Activated T-cell treated with anti-CD3 and anti-CD28 coated beads, Interleukin-2, amount 50 U/mL, for 4 hours (primary cell): ENCODE data around the gene APOBEC3H. TPM values are rescaled to one million over a fixed set of nuclear protein-coding genes. Genes with fewer than 3 reads are reported as not detected.

Experiments
- ATAC-seq, 2 donors: fragments of 200-7000 bp; cut with Tn5 transposase; one replicate each; pipeline ENCODE4 v1.10.0; 2021
- DNase-seq: peaks from one replicate; pipeline ENCODE4 v3.0.0-alpha.2; 2020
- H3K27me3 Mint-ChIP-seq: one replicate; pipeline ENCODE4 v1.8.0; 2021; ENCODE audit warnings: low read depth, mixed read lengths
- H3K36me3 Mint-ChIP-seq: one replicate; pipeline ENCODE4 v1.8.0; 2022; ENCODE audit warnings: mixed read lengths; ENCODE audit not compliant: insufficient read depth
- H3K4me1 Mint-ChIP-seq: one replicate; pipeline ENCODE4 v1.8.0; 2021; ENCODE audit warnings: low read depth, mixed read lengths
- H3K4me3 Mint-ChIP-seq: one replicate; pipeline ENCODE4 v1.8.0; 2021; ENCODE audit warnings: mild to moderate bottlenecking, moderate library complexity, mixed read lengths
- H3K9me3 Mint-ChIP-seq: one replicate; pipeline ENCODE4 v1.8.0; 2021; ENCODE audit warnings: mixed read lengths
- total RNA-seq, 3 donors: library from RNA; stranded (reverse); gene quantifications; one replicate each; pipeline ENCODE4 v1.2.1, GENCODE V29; 2021

Gene APOBEC3H
- total RNA-seq, 3 donors from 2014 or later, result 0.79 to 0.82 TPM; not detected in 1

DNA sequence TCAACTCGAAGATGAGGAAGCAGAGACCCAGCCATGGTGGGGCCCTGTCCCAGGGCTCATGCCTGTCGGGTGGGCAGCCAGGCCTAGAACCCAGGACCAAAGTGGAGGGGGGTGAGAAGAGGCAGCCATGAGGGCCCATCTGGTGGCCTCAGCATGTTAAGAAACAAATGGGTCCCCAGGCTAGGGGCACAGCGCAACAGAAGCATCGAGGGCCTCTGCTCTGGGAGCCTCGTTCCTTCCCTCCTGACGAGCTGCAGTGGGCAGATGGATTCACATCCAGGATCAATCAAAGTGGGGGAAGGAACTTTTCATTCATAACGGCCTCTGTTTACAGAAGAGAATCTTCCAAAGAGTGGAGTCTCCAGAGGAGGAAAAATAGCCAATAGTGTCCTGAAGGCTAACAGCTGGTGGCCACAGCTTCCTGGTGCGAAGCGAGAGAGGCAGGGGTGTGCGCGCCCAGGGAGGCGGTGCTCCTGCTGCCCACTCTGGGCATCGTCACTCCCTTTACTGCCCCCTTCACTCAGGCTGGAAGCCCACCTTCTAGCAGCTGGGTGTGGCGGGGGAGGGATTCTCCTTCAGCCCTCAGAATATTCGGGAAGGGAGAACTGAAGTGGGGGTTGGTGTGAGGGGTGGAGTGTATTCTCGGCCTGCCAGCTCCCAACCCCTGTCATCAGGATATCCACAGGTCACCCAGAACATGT is 51.1 kb downstream of the APOBEC3H start:
- Mint-ChIP-seq H3K9me3 (no peaks in the 10 kb centered on the region), H3K4me1 (peaks cover 61% of the 10 kb centered on the region), H3K27me3 (no peaks in the 10 kb centered on the region), H3K36me3 (peaks cover 2% of the 10 kb centered on the region), H3K4me3 (no peak overlapping the region)
- ATAC-seq (no peak), DNase-seq (no peak)

GRCh38 chr22:39148727-39149535 is 51.9 kb downstream of the APOBEC3H start:
- DNase-seq, result peak; percentile 71
- Mint-ChIP-seq H3K27me3 (peaks cover 3% of the 10 kb centered on the region), H3K36me3 (peaks cover 2% of the 10 kb centered on the region), H3K4me1 (peaks cover 61% of the 10 kb centered on the region), H3K4me3 (no peak overlapping the region), H3K9me3 (no peaks in the 10 kb centered on the region)
- peak; percentile 6 to 15 for ATAC-seq

- Mint-ChIP-seq H3K9me3 (no peaks in the 10 kb centered on the region), H3K27me3 (peaks cover 3% of the 10 kb centered on the region), H3K36me3 (peaks cover 2% of the 10 kb centered on the region), H3K4me3 (peak overlapping the region; percentile 53), H3K4me1 (peaks cover 54% of the 10 kb centered on the region)
- DNase-seq (no peak), ATAC-seq (no peak)
Measured at GRCh38 chr22:39149915-39150847, 53.1 kb downstream of the APOBEC3H start.

GRCh38 chr22:39150848-39151215 is 53.8 kb downstream of the APOBEC3H start:
- DNase-seq (no peak), ATAC-seq (no peak)
- no peaks in the 10 kb centered on the region for H3K9me3 Mint-ChIP-seq
- peaks cover 2% of the 10 kb centered on the region for H3K36me3 Mint-ChIP-seq
- peak overlapping the region; percentile 75 for H3K4me3 Mint-ChIP-seq
- H3K27me3 Mint-ChIP-seq, result peaks cover 3% of the 10 kb centered on the region
- H3K4me1 Mint-ChIP-seq, result peaks cover 54% of the 10 kb centered on the region

GRCh38 chr22:39151329-39151975 is 54.4 kb downstream of the APOBEC3H start:
- peaks cover 48% of the 10 kb centered on the region for H3K4me1 Mint-ChIP-seq
- H3K9me3 Mint-ChIP-seq, result no peaks in the 10 kb centered on the region
- no peak for ATAC-seq
- H3K27me3 Mint-ChIP-seq, result peaks cover 3% of the 10 kb centered on the region
- peaks cover 2% of the 10 kb centered on the region for H3K36me3 Mint-ChIP-seq
- peak overlapping the region; percentile 75 for H3K4me3 Mint-ChIP-seq
- DNase-seq, result no peak

DNA sequence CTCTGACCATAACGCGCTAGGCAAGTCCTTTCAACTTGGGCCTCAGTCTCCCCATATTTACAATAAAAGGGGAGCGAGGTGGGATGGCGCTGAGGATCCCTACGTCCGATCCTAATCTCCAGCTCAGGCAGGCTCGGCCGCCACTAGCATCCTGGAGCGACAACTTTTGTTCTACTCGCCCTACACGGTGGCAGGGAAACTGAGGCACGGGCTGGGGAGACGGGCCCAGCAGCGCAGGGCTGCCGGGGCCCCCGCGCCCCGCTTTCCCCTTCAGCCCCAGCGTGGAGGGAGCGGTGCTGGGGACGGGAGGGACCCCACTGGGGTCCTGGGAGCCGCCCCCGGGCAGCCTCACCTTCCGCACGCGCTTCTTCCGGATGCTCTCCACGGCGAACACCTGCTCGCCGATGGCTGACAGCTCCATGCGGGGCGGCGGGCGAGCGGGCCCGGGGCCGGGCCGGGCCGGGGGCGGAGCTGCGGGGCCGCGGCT is 55.0 kb downstream of the APOBEC3H start:
- ATAC-seq (no peak), DNase-seq (no peak)
- no peaks in the 10 kb centered on the region for H3K9me3 Mint-ChIP-seq
- H3K36me3 Mint-ChIP-seq, result peaks cover 2% of the 10 kb centered on the region
- H3K4me1 Mint-ChIP-seq, result peaks cover 44% of the 10 kb centered on the region
- H3K4me3 Mint-ChIP-seq, result peak overlapping the region; percentile 75
- peaks cover 3% of the 10 kb centered on the region for H3K27me3 Mint-ChIP-seq

DNA sequence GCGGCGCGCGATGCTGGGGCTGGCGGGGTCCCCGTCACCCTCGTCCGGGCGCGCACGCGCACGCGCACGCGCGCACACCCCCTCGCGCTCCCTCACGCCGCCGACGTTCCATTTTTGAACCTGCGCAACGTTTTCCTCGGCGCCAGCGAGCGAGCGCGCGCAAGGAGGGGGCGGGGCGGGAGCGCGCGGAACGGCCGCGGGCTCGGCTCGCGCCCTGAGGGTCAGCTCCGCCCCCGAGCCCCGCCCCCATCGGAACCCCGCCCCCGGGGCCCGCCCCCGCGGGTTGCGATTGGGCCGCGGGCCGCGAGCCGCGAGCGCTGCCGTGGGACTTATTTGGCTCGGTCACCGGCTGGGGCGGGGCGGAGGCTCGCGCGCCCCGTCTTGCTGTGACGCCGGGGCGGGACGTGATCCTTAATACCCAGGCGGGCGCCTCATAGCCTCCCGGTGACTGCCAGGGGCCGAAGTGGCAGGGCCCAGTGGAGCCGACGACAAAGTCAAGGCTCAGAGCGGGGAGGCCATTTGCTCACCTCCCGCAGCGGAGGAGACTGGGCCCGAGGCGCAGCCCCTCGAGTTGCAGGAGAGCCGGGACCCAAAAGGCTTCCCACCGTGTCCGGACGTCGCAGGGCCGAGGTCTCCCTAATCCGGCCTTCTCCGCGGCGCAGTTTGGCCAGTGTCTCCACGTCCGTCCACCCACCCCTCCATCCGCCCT is 55.6 kb downstream of the APOBEC3H start, which contains the start of gene CBX7:
TSS of gene CBX7 (minus strand) at position 170 of the 709 bp plus-strand sequence. CDS start 236 bp downstream, outside the sequence.
- Mint-ChIP-seq H3K27me3 (peaks cover 3% of the 10 kb centered on the region), H3K4me3 (peak within 1 kb of the TSS; percentile 84), H3K9me3 (no peaks in the 10 kb centered on the region), H3K36me3 (peaks cover 2% of the 10 kb centered on the region), H3K4me1 (peaks cover 41% of the 10 kb centered on the region)
- peak; percentile 89 to 90 for ATAC-seq
- DNase-seq, result peak; percentile 97

DNA sequence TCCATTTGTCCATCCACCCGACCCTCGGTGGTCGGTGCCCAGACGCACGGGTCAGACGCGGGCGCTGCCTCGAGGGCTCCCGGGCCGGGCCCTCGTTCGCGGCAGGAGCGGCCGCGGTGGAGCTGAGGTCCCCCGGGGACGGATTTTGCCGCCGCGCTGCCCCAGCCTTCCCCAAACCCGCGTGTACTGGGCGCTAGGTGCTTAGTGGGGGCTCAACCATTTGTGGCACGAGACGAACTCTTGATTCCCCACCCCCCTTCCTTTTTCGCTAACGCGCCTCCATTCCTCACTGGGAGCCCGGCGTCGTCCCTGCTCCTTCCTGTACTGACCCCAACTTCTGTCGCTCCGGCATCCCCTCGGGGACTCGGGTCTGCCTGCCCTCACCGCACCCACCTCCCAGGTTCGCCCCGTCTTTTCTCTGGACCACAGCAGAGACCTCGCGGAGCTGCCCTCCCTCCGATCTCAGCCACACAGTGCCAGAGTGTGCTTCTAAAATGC is 56.2 kb downstream of the APOBEC3H start:
- Mint-ChIP-seq H3K4me1 (peaks cover 36% of the 10 kb centered on the region), H3K9me3 (no peaks in the 10 kb centered on the region), H3K4me3 (peak overlapping the region; percentile 84), H3K36me3 (peaks cover 2% of the 10 kb centered on the region), H3K27me3 (peaks cover 3% of the 10 kb centered on the region)
- no peak for ATAC-seq
- no peak for DNase-seq

Other genes with a start within 250 kb of the APOBEC3H start
- 100 to 1,000 TPM; 192 to 225 (median 207) TPM for gene CBX6, start 225.0 kb upstream of the APOBEC3H start, total RNA-seq
- gene APOBEC3A, start 139.6 kb upstream of the APOBEC3H start, total RNA-seq, result under 1 TPM in 1 of 3 donors, not detected in 2; 0.13 TPM
- gene APOBEC3B, start 114.9 kb upstream of the APOBEC3H start, total RNA-seq, result 1 to 10 TPM; 1.1 to 2.1 (median 1.2) TPM
- 10 to 100 TPM; 33.6 to 53.7 (median 51.2) TPM for gene APOBEC3C, start 83.0 kb upstream of the APOBEC3H start, total RNA-seq
- 10 to 100 TPM; 14.3 to 19.4 (median 18.3) TPM for gene APOBEC3D, start 76.1 kb upstream of the APOBEC3H start, total RNA-seq
- 10 to 100 TPM in 1 of 3 donors, 1 to 10 TPM in 2; 8.3 to 12.3 (median 8.7) TPM for gene APOBEC3F, start 56.4 kb upstream of the APOBEC3H start, total RNA-seq
- gene APOBEC3G, start 20.0 kb upstream of the APOBEC3H start, total RNA-seq, result 10 to 100 TPM; 23.4 to 51.5 (median 39.1) TPM
- 10 to 100 TPM; 14.2 to 17.6 (median 14.8) TPM for gene CBX7, start 55.4 kb downstream of the APOBEC3H start, total RNA-seq
- gene PDGFB, start 147.7 kb downstream of the APOBEC3H start, total RNA-seq, result 1 to 10 TPM in 1 of 3 donors, under 1 TPM in 2; 0.35 to 2.1 (median 0.84) TPM
- gene RPL3, start 222.4 kb downstream of the APOBEC3H start, total RNA-seq, result 1,000 to 10,000 TPM; 2,811 to 2,835 (median 2,816) TPM